Measurements from ENCODE around the gene PGP. TPM values are rescaled to one million over a fixed set of nuclear protein-coding genes. Genes with fewer than 3 reads are reported as not detected.

PGP gene
- total RNA-seq, 1 donor from 2014 or later = 16.8 TPM

- H3K27me3 Mint-ChIP-seq (ENCODE audit: low read depth) = no peaks in the 10 kb centered on the region
- peaks cover 3% of the 10 kb centered on the region for H3K36me3 Mint-ChIP-seq
- TF ChIP-seq, protein P1, sequence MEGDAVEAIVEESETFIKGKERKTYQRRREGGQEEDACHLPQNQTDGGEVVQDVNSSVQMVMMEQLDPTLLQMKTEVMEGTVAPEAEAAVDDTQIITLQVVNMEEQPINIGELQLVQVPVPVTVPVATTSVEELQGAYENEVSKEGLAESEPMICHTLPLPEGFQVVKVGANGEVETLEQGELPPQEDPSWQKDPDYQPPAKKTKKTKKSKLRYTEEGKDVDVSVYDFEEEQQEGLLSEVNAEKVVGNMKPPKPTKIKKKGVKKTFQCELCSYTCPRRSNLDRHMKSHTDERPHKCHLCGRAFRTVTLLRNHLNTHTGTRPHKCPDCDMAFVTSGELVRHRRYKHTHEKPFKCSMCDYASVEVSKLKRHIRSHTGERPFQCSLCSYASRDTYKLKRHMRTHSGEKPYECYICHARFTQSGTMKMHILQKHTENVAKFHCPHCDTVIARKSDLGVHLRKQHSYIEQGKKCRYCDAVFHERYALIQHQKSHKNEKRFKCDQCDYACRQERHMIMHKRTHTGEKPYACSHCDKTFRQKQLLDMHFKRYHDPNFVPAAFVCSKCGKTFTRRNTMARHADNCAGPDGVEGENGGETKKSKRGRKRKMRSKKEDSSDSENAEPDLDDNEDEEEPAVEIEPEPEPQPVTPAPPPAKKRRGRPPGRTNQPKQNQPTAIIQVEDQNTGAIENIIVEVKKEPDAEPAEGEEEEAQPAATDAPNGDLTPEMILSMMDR (IDR thresholded peaks at IDR 0.05; ENCODE audit: unreplicated experiment) = no peak
- DNase-seq (ENCODE audit: low spot score in 2 of 2, unreplicated experiment in 2 of 2) = no peak
- peaks cover 5% of the 10 kb centered on the region for H3K4me1 Mint-ChIP-seq
- H3K4me3 Mint-ChIP-seq = no peak overlapping the region
- H3K9me3 Mint-ChIP-seq = no peaks in the 10 kb centered on the region
- no peak overlapping the region for H3K27ac Mint-ChIP-seq
Observed at GRCh38 chr16:2162676-2163118, 51.9 kb downstream of the PGP start.

- Mint-ChIP-seq H3K4me1 (peaks cover 12% of the 10 kb centered on the region), H3K4me3 (no peak overlapping the region), H3K27ac (no peak overlapping the region), H3K27me3 (ENCODE audit: low read depth) (no peaks in the 10 kb centered on the region), H3K9me3 (no peaks in the 10 kb centered on the region), H3K36me3 (peaks cover 3% of the 10 kb centered on the region)
- no peak for DNase-seq (ENCODE audit: low spot score in 2 of 2, unreplicated experiment in 2 of 2)
- TF ChIP-seq, protein P1 (IDR thresholded peaks at IDR 0.05; ENCODE audit: unreplicated experiment) = no peak
Observed at GRCh38 chr16:2161911-2162310, 52.7 kb downstream of the PGP start.

Other genes starting within 250 kb of the PGP start
- not detected in 3 replicates for gene RNF151, start 248.0 kb downstream of the PGP start, total RNA-seq
- 35.5 to 40.6 TPM (median 37.2 TPM) in 3 replicates for gene TBL3, start 242.8 kb downstream of the PGP start, total RNA-seq
- gene NOXO1, start 233.4 kb downstream of the PGP start, total RNA-seq = 0.42 to 1.3 TPM (median 0.73 TPM) in 3 replicates
- 22.8 to 26.5 TPM (median 23.7 TPM) in 3 replicates for gene GFER, start 230.6 kb downstream of the PGP start, total RNA-seq
- gene SYNGR3, start 224.9 kb downstream of the PGP start, total RNA-seq = 0.49 to 1.3 TPM (median 1.0 TPM) in 3 replicates
- gene ZNF598, start 205.0 kb downstream of the PGP start, total RNA-seq = 50.6 to 52.7 TPM (median 52.7 TPM) in 3 replicates
- 14.0 to 16.1 TPM (median 15.4 TPM) in 3 replicates for gene NPW, start 195.1 kb downstream of the PGP start, total RNA-seq
- 48.1 to 55.1 TPM (median 51.3 TPM) in 3 replicates for gene NHERF2, start 187.9 kb downstream of the PGP start, total RNA-seq
- gene NTHL1, start 167.0 kb downstream of the PGP start, total RNA-seq = 27.6 to 31.1 TPM (median 29.7 TPM) in 3 replicates
- 242 to 250 TPM (median 243 TPM) in 3 replicates for gene TSC2, start 166.9 kb downstream of the PGP start, total RNA-seq
- 173 to 183 TPM (median 175 TPM) in 3 replicates for gene PKD1, start 78.9 kb downstream of the PGP start, total RNA-seq
- gene RAB26, start 66.2 kb downstream of the PGP start, total RNA-seq = 1.1 to 1.5 TPM (median 1.3 TPM) in 3 replicates
- gene TRAF7, start 59.1 kb downstream of the PGP start, total RNA-seq = 63.1 to 68.5 TPM (median 66.1 TPM) in 3 replicates
- 8.9 to 9.8 TPM (median 9.8 TPM) in 3 replicates for gene CASKIN1, start 18.2 kb downstream of the PGP start, total RNA-seq
- 45.9 to 49.0 TPM (median 47.2 TPM) in 3 replicates for gene MLST8, start 9.4 kb downstream of the PGP start, total RNA-seq
- 11.9 to 14.4 TPM (median 13.0 TPM) in 3 replicates for gene BRICD5, start 4.0 kb downstream of the PGP start, total RNA-seq
- gene E4F1, start 8.8 kb upstream of the PGP start, total RNA-seq = 29.3 to 36.3 TPM (median 33.0 TPM) in 3 replicates
- 1.0 to 1.4 TPM (median 1.2 TPM) in 3 replicates for gene DNASE1L2, start 21.6 kb upstream of the PGP start, total RNA-seq
- gene ECI1, start 36.7 kb upstream of the PGP start, total RNA-seq = 53.3 to 54.8 TPM (median 54.5 TPM) in 3 replicates
- gene RNPS1, start 53.3 kb upstream of the PGP start, total RNA-seq = 229 to 243 TPM (median 229 TPM) in 3 replicates
- 3.5 to 3.9 TPM (median 3.6 TPM) in 3 replicates for gene ABCA3, start 125.9 kb upstream of the PGP start, total RNA-seq
- 15.2 to 17.4 TPM (median 16.7 TPM) in 3 replicates for gene CCNF, start 214.6 kb upstream of the PGP start, total RNA-seq
- gene TEDC2, start 245.3 kb upstream of the PGP start, total RNA-seq = 14.5 to 16.0 TPM (median 14.7 TPM) in 3 replicates

All from mesothelial cell of epicardium (in vitro differentiated cells).